Mucosa of descending colon (tissue), 3 donors: ENCODE data around the gene SPTBN1. TPM values are rescaled to one million over a fixed set of nuclear protein-coding genes. Genes with fewer than 3 reads are reported as not detected.

Experiments used
- ATAC-seq: fragments of 200-7000 bp; cut with Tn5 transposase; one replicate; pipeline ENCODE4 v1.9.1; 2020; ENCODE audit warnings: mild to moderate bottlenecking, moderate library complexity
- DNase-seq, 3 donors: peaks; one replicate each; pipeline ENCODE4 v3.0.0-alpha.2; 2020
- H3K36me3 ChIP-seq: fragments of 200-600 bp; one replicate; pipeline ENCODE4 v1.8.0; 2021; ENCODE audit warnings: low read depth, mild to moderate bottlenecking
- H3K4me1 ChIP-seq: fragments of 200-600 bp; one replicate; pipeline ENCODE4 v1.8.0; 2021; ENCODE audit warnings: low read depth, mild to moderate bottlenecking
- H3K4me3 ChIP-seq: fragments of 200-600 bp; one replicate; pipeline ENCODE4 v1.8.0; 2021; ENCODE audit warnings: mild to moderate bottlenecking
- H3K9me3 ChIP-seq: fragments of 200-600 bp; one replicate; pipeline ENCODE4 v1.8.0; 2021; ENCODE audit warnings: mild to moderate bottlenecking
- CTCF ChIP-seq: fragments of 200-600 bp; IDR thresholded peaks from one replicate; pipeline ENCODE4 v1.8.0; 2022; ENCODE audit warnings: antibody characterized with exemption, mild to moderate bottlenecking
- intact Hi-C, 2 donors: fragments of 100-400 bp; cut with DNase I in 1 of 2; cut with micrococcal nuclease in 1 of 2; formaldehyde crosslinking; loops; one replicate each; pipeline versions ENCODE4 v1.11.0 to v1.11.1; 2022; cut with DNase I, micrococcal nuclease
- total RNA-seq, 3 donors: library from RNA; stranded (reverse); fragmentation: NEBNext Ultra II Directional in 2 of 3; extraction: Animal tissue kit (Norgen Biotek cat#: 25700) in 2 of 3; gene quantifications; one replicate each; pipeline versions ENCODE4 v1.2.1 to v1.2.4, GENCODE V29; 2021 to 2023
- donor health status: DM: no; HTN: no; CAD: no; lungs with moderate emphysema.
- donor health status: DM: no; HTN: no; CAD: no.
- donor health status: DM: no; HTN: yes; CAD: no.

SPTBN1 gene
- total RNA-seq, 3 donors from 2014 or later = 237 to 396 (median 392) TPM

GRCh38 chr2:54556621-54557121 lies 100.5 kb downstream of the SPTBN1 start:
- ATAC-seq (no peak), DNase-seq (no peak)
- Histone ChIP-seq H3K9me3 (no peaks in the 10 kb centered on the region), H3K4me1 (peaks cover 23% of the 10 kb centered on the region), H3K36me3 (no peaks in the 10 kb centered on the region), H3K4me3 (no peak overlapping the region)
- TF ChIP-seq CTCF = no peak
- intact Hi-C loops = no loop called here

- no peak for DNase-seq
- no peak for TF ChIP-seq CTCF
- no peak for ATAC-seq
- Histone ChIP-seq H3K4me1 (peaks cover 21% of the 10 kb centered on the region), H3K36me3 (no peaks in the 10 kb centered on the region), H3K4me3 (peak overlapping the region; percentile 57), H3K9me3 (no peaks in the 10 kb centered on the region)
- intact Hi-C loops = no loop called here
Observed at GRCh38 chr2:54557211-54557600, 101.1 kb downstream of the SPTBN1 start.

- no peak for TF ChIP-seq CTCF
- peak overlapping the region; percentile 57 for H3K4me3 ChIP-seq
- no peaks in the 10 kb centered on the region for H3K9me3 ChIP-seq
- no peaks in the 10 kb centered on the region for H3K36me3 ChIP-seq
- intact Hi-C loops = no loop called here
- ATAC-seq = peak; percentile 65
- peaks cover 22% of the 10 kb centered on the region for H3K4me1 ChIP-seq
- DNase-seq = peak; percentile 81 to 85 (median 84)
Observed at GRCh38 chr2:54557601-54558187, 101.6 kb downstream of the SPTBN1 start.

GRCh38 chr2:54558188-54559005 lies 102.3 kb downstream of the SPTBN1 start:
- no peaks in the 10 kb centered on the region for H3K9me3 ChIP-seq
- intact Hi-C loops = no loop called here
- DNase-seq (peak; percentile 87 to 88 (median 87)), ATAC-seq (peak; percentile 78)
- peak overlapping the region; percentile 57 for H3K4me3 ChIP-seq
- H3K4me1 ChIP-seq = peaks cover 28% of the 10 kb centered on the region
- no peaks in the 10 kb centered on the region for H3K36me3 ChIP-seq
- no peak for TF ChIP-seq CTCF

GRCh38 chr2:54559006-54559445 lies 102.9 kb downstream of the SPTBN1 start:
- peaks cover 28% of the 10 kb centered on the region for H3K4me1 ChIP-seq
- ATAC-seq = peak; percentile 24
- intact Hi-C loops = no loop called here

More at GRCh38 chr2:54559006-54559445, 102.9 kb downstream of the SPTBN1 start:
- TF ChIP-seq CTCF = no peak
- DNase-seq = no peak
- H3K36me3 ChIP-seq = no peaks in the 10 kb centered on the region
- no peaks in the 10 kb centered on the region for H3K9me3 ChIP-seq
- peak overlapping the region; percentile 57 for H3K4me3 ChIP-seq
